Activated CD4-positive, alpha-beta T cell treated with anti-CD3 and anti-CD28 coated beads, Interleukin-2, Interleukin-6, amounts not matched to agents 100 ng/mL and 50 ng/mL, durations not matched to agents 16 hours and 8 hours (primary cell): Measurements from ENCODE around the gene TRPT1.
"Not testable (repeated sequence)": the region's sequence is repeated elsewhere in the genome, so short reads cannot be mapped to it uniquely, and the experiment has no call there.

Source experiments
- DNase-seq: peaks from one replicate; pipeline ENCODE4 v3.0.0-alpha.2; 2020

TRPT1 gene

GRCh38 chr11:64258356-64258755, 32.4 kb upstream of the TRPT1 start:
- no peak for DNase-seq

GRCh38 chr11:64256300-64256699, 30.3 kb upstream of the TRPT1 start:
- DNase-seq = no peak

GRCh38 chr11:64255135-64256128, 29.4 kb upstream of the TRPT1 start:
- DNase-seq = no peak

GRCh38 chr11:64254326-64254725, 28.3 kb upstream of the TRPT1 start:
- no peak for DNase-seq

GRCh38 chr11:64253481-64253880, 27.5 kb upstream of the TRPT1 start:
- no peak for DNase-seq

GRCh38 chr11:64253043-64253442, 27.1 kb upstream of the TRPT1 start:
- no peak for DNase-seq

- peak; percentile 21 for DNase-seq
Measured at GRCh38 chr11:64252003-64252872, 26.3 kb upstream of the TRPT1 start.

- no peak for DNase-seq
Measured at GRCh38 chr11:64251753-64252002, 25.7 kb upstream of the TRPT1 start.

- peak; percentile 75 for DNase-seq
Measured at GRCh38 chr11:64251016-64251752, 25.2 kb upstream of the TRPT1 start, which contains the start of gene PLCB3. Gene PLCB3 (plus strand): TSS chr11:64251530. CDS start chr11:64251650, 120 bp downstream.

- no peak for DNase-seq
Measured at GRCh38 chr11:64250415-64251015, 24.5 kb upstream of the TRPT1 start.

- peak; percentile 20 for DNase-seq
Measured at GRCh38 chr11:64249563-64250414, 23.8 kb upstream of the TRPT1 start.

- DNase-seq = no peak
Measured at GRCh38 chr11:64249038-64249437, 23.1 kb upstream of the TRPT1 start.

- DNase-seq = no peak
Measured at GRCh38 chr11:64248578-64248977, 22.6 kb upstream of the TRPT1 start.

- no peak for DNase-seq
Measured at GRCh38 chr11:64247729-64248531, 21.9 kb upstream of the TRPT1 start.

GRCh38 chr11:64246871-64247728, 21.1 kb upstream of the TRPT1 start, which contains the start of gene PPP1R14B:
Gene PPP1R14B (minus strand): TSS chr11:64246943. CDS start chr11:64246673, 270 bp downstream.
- DNase-seq = peak; percentile 91

GRCh38 chr11:64246621-64246870, 20.6 kb upstream of the TRPT1 start:
- DNase-seq = not testable (repeated sequence)

GRCh38 chr11:64245797-64246620, 20.0 kb upstream of the TRPT1 start:
- DNase-seq = peak; percentile 78

GRCh38 chr11:64245401-64245796, 19.4 kb upstream of the TRPT1 start:
- DNase-seq = peak; percentile 39

- no peak for DNase-seq
Measured at GRCh38 chr11:64244966-64245365, 19.0 kb upstream of the TRPT1 start.
